HEK293 (cell line): ENCODE data around the gene ARHGEF37.

Source experiments
- CTCF ChIA-PET: fragments of 350-600 bp; formaldehyde crosslinking; extraction: SDS; loops from one replicate; lab custom pipeline; 2021; ENCODE audit warnings: antibody characterized with exemption; lab: Yijun Ruan, JAX
- POLR2A ChIA-PET: fragments of 300-600 bp; formaldehyde crosslinking; extraction: SDS; loops from one replicate; lab custom pipeline; 2020; ENCODE audit warnings: antibody characterized with exemption, inconsistent platforms; lab: Yijun Ruan, JAX
- H3K27ac ChIP-seq: fragments of 200-500 bp; sonication (Bioruptor generic); 2 replicates; pipeline ENCODE4 v1.5.1; 2014; ENCODE audit warnings: low read depth, low read length, control low read depth, inconsistent platforms; ENCODE audit errors: extremely low read depth
- H3K36me3 ChIP-seq, 2 experiments: fragments of 200-500 bp in 1 of 2; sonication (Bioruptor generic) in 1 of 2; 1 replicate in 1 of 2; 2 replicates in 1 of 2; pipeline ENCODE4 v1.5.1; 2014 to 2017; ENCODE audit warnings: inconsistent platforms in 2 of 2, low read length in 2 of 2; ENCODE audit not compliant: control insufficient read depth in 2 of 2, insufficient read depth in 1 of 2
- H3K4me1 ChIP-seq: fragments of 200-500 bp; sonication (Bioruptor generic); 2 replicates; pipeline ENCODE4 v1.5.1; 2014; ENCODE audit warnings: mild to moderate bottlenecking, low read length, inconsistent platforms; ENCODE audit not compliant: control insufficient read depth, insufficient read depth
- H3K4me3 ChIP-seq: 2 replicates; pipeline ENCODE4 v1.5.1; 2011; ENCODE audit warnings: low read depth, mild to moderate bottlenecking, control low read depth, low read length, moderate library complexity
- H3K9me3 ChIP-seq: fragments of 200-500 bp; sonication (Bioruptor generic); 2 replicates; pipeline ENCODE4 v1.5.1; 2014; ENCODE audit warnings: low read depth, low read length, inconsistent platforms; ENCODE audit not compliant: control insufficient read depth, insufficient read depth
- EGR2 ChIP-seq: fragments of 450-650 bp; formaldehyde crosslinking; IDR thresholded peaks from 2 replicates; pipeline ENCODE4 v1.5.1; 2016; ENCODE audit warnings: low read depth, missing biosample characterization, missing genetic modification characterization
- MYNN ChIP-seq: fragments of 450-650 bp; formaldehyde crosslinking; IDR thresholded peaks from 2 replicates; pipeline ENCODE4 v1.5.1; 2016; ENCODE audit warnings: missing biosample characterization, missing genetic modification characterization, borderline replicate concordance
- MZF1 ChIP-seq: fragments of 450-650 bp; formaldehyde crosslinking; IDR thresholded peaks from 2 replicates; pipeline ENCODE4 v1.5.1; 2017; ENCODE audit warnings: missing biosample characterization, missing genetic modification characterization, borderline replicate concordance
- PATZ1 ChIP-seq: fragments of 450-650 bp; formaldehyde crosslinking; IDR thresholded peaks from 2 replicates; pipeline ENCODE4 v1.5.1; 2016; ENCODE audit warnings: missing biosample characterization, missing genetic modification characterization
- PRDM1 ChIP-seq: fragments of 450-650 bp; formaldehyde crosslinking; IDR thresholded peaks from 2 replicates; pipeline ENCODE4; 2016; ENCODE audit warnings: missing biosample characterization, missing genetic modification characterization
- REPIN1 ChIP-seq: fragments of 450-650 bp; formaldehyde crosslinking; IDR thresholded peaks from 2 replicates; pipeline ENCODE4 v1.5.1; 2017; ENCODE audit warnings: missing biosample characterization, missing genetic modification characterization, low read depth
- SP2 ChIP-seq: fragments of 450-650 bp; formaldehyde crosslinking; IDR thresholded peaks from 2 replicates; pipeline ENCODE4 v1.5.1; 2016; ENCODE audit warnings: missing biosample characterization, missing genetic modification characterization
- YY1 ChIP-seq: fragments of 450-650 bp; formaldehyde crosslinking; IDR thresholded peaks from 2 replicates; pipeline ENCODE4 v1.5.1; 2018; ENCODE audit warnings: missing biosample characterization, missing genetic modification characterization
- ZBTB49 ChIP-seq: fragments of 450-650 bp; formaldehyde crosslinking; IDR thresholded peaks from 2 replicates; pipeline ENCODE4 v1.5.1; 2016; ENCODE audit warnings: missing biosample characterization, missing genetic modification characterization, low read depth
- ZNF132 ChIP-seq: fragments of 450-650 bp; formaldehyde crosslinking; IDR thresholded peaks from 2 replicates; pipeline ENCODE4 v1.5.1; 2017; ENCODE audit warnings: missing biosample characterization, missing genetic modification characterization, borderline replicate concordance
- ZNF16 ChIP-seq: fragments of 450-650 bp; formaldehyde crosslinking; IDR thresholded peaks from 2 replicates; pipeline ENCODE4 v1.5.1; 2016; ENCODE audit warnings: low read depth, missing biosample characterization, missing genetic modification characterization
- ZNF596 ChIP-seq: fragments of 450-650 bp; IDR thresholded peaks from 2 replicates; pipeline ENCODE4 v1.5.0; 2018; ENCODE audit warnings: missing biosample characterization, mild to moderate bottlenecking, missing genetic modification characterization, moderate library complexity
- TF ChIP-seq, protein P1 (sequence below): fragments of 450-650 bp; formaldehyde crosslinking; IDR thresholded peaks from 2 replicates; pipeline ENCODE4 v1.5.1; 2016; ENCODE audit warnings: missing biosample characterization, missing genetic modification characterization, low read depth
- TF ChIP-seq, protein P2 (sequence below): fragments of 450-650 bp; formaldehyde crosslinking; IDR thresholded peaks from 2 replicates; pipeline ENCODE4 v1.5.0; 2017; ENCODE audit warnings: missing biosample characterization, missing genetic modification characterization, borderline replicate concordance
- TF ChIP-seq, protein P3 (sequence below): fragments of 450-650 bp; formaldehyde crosslinking; IDR thresholded peaks from 2 replicates; pipeline ENCODE4 v1.5.1; 2016; ENCODE audit warnings: missing biosample characterization, missing genetic modification characterization

Gene ARHGEF37

GRCh38 chr5:149646564-149646963 lies 65.3 kb downstream of the ARHGEF37 start (continued):
- peak; percentile 69 for TF ChIP-seq EGR2 (tag by site-specific recombination)
- 0 out of 2 replicates have a peak, but pooled peaks have one; percentile 28 for TF ChIP-seq PATZ1
- no peak for TF ChIP-seq SP2 (tag by site-specific recombination)
- TF ChIP-seq, all 188 proteins: peak for 7

DNA sequence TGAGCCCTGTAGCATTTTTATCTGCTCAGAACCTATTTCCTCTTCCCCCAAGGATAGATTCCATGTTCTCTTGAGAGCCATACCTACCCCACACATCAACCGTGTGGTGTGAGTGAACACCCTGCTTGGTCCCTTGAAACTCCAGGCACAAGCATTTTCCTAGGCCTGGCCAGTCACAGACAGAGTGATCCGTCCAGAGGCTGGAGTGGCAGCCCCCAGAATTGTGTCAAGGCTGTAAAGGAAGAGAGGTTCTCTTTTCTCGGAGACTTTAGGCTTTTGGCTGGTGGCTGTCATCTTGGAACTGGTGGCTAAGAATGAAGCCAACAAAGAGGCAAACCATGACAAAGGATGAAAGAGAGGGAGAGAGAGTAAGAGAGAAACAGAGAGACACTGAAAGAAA lies 66.0 kb downstream of the ARHGEF37 start:
- POLR2A ChIA-PET: no interaction called here
- H3K4me3 ChIP-seq: no peak overlapping the region
- CTCF ChIA-PET: interaction anchor here (1.0 to 18.8 kb wide), 4 partner anchors 10 to 185 kb away, joined by 3 to 263 read pairs (median 10); no protein-coding TSS in a partner anchor
- peaks cover 4% of the 10 kb centered on the region; the same call in 1 of the 2 replicates for H3K4me1 ChIP-seq
- TF ChIP-seq REPIN1 (tag by site-specific recombination) (no peak), ZNF132 (tag by site-specific recombination) (no peak), ZNF596 (tag by site-specific recombination) (no peak), ZNF16 (tag by site-specific recombination) (no peak), YY1 (tag by site-specific recombination) (no peak), ZBTB49 (tag by site-specific recombination) (no peak), MYNN (tag by site-specific recombination) (no peak), MZF1 (tag by site-specific recombination) (no peak), PRDM1 (tag by site-specific recombination) (no peak), PATZ1 (no peak)
- TF ChIP-seq, protein P1, sequence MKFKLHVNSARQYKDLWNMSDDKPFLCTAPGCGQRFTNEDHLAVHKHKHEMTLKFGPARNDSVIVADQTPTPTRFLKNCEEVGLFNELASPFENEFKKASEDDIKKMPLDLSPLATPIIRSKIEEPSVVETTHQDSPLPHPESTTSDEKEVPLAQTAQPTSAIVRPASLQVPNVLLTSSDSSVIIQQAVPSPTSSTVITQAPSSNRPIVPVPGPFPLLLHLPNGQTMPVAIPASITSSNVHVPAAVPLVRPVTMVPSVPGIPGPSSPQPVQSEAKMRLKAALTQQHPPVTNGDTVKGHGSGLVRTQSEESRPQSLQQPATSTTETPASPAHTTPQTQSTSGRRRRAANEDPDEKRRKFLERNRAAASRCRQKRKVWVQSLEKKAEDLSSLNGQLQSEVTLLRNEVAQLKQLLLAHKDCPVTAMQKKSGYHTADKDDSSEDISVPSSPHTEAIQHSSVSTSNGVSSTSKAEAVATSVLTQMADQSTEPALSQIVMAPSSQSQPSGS (tag by site-specific recombination): no peak
- TF ChIP-seq, protein P2, sequence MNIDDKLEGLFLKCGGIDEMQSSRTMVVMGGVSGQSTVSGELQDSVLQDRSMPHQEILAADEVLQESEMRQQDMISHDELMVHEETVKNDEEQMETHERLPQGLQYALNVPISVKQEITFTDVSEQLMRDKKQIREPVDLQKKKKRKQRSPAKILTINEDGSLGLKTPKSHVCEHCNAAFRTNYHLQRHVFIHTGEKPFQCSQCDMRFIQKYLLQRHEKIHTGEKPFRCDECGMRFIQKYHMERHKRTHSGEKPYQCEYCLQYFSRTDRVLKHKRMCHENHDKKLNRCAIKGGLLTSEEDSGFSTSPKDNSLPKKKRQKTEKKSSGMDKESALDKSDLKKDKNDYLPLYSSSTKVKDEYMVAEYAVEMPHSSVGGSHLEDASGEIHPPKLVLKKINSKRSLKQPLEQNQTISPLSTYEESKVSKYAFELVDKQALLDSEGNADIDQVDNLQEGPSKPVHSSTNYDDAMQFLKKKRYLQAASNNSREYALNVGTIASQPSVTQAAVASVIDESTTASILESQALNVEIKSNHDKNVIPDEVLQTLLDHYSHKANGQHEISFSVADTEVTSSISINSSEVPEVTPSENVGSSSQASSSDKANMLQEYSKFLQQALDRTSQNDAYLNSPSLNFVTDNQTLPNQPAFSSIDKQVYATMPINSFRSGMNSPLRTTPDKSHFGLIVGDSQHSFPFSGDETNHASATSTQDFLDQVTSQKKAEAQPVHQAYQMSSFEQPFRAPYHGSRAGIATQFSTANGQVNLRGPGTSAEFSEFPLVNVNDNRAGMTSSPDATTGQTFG: no peak
- TF ChIP-seq, protein P3, sequence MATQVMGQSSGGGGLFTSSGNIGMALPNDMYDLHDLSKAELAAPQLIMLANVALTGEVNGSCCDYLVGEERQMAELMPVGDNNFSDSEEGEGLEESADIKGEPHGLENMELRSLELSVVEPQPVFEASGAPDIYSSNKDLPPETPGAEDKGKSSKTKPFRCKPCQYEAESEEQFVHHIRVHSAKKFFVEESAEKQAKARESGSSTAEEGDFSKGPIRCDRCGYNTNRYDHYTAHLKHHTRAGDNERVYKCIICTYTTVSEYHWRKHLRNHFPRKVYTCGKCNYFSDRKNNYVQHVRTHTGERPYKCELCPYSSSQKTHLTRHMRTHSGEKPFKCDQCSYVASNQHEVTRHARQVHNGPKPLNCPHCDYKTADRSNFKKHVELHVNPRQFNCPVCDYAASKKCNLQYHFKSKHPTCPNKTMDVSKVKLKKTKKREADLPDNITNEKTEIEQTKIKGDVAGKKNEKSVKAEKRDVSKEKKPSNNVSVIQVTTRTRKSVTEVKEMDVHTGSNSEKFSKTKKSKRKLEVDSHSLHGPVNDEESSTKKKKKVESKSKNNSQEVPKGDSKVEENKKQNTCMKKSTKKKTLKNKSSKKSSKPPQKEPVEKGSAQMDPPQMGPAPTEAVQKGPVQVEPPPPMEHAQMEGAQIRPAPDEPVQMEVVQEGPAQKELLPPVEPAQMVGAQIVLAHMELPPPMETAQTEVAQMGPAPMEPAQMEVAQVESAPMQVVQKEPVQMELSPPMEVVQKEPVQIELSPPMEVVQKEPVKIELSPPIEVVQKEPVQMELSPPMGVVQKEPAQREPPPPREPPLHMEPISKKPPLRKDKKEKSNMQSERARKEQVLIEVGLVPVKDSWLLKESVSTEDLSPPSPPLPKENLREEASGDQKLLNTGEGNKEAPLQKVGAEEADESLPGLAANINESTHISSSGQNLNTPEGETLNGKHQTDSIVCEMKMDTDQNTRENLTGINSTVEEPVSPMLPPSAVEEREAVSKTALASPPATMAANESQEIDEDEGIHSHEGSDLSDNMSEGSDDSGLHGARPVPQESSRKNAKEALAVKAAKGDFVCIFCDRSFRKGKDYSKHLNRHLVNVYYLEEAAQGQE (tag by site-specific recombination): no peak
- no peaks in the 10 kb centered on the region for H3K36me3 ChIP-seq
- H3K27ac ChIP-seq: no peak overlapping the region
- no peaks in the 10 kb centered on the region for H3K9me3 ChIP-seq
